Small intestine (tissue), 7 donors: ENCODE results near the gene PECR. TPM values are rescaled to one million over a fixed set of nuclear protein-coding genes. Genes with fewer than 3 reads are reported as not detected.

Source experiments
- DNase-seq, 2 donors: peaks; one replicate each; pipeline versions ENCODE4 v3.0.0 to v3.0.0-alpha.2; 2013
- FAIRE-seq: peaks from 2 replicates; lab custom pipeline; 2012; peaks lifted over from hg19 to GRCh38; lab: Jason Lieb, UNC
- H3K27ac ChIP-seq, 3 donors: one replicate each; pipeline ENCODE4 v1.5.1; 2013; ENCODE audit warnings: low read length in 2 of 3, mild to moderate bottlenecking in 2 of 3, control low read depth in 1 of 3, inconsistent platforms in 1 of 3, low read depth in 1 of 3, moderate library complexity in 1 of 3
- H3K27me3 ChIP-seq, 3 donors: one replicate each; pipeline ENCODE4 v1.6.1; 2013; ENCODE audit warnings: low read length in 3 of 3, inconsistent platforms in 1 of 3; ENCODE audit not compliant: control insufficient read depth in 3 of 3, insufficient read depth in 3 of 3
- H3K36me3 ChIP-seq, 3 donors: one replicate each; pipeline ENCODE4 v1.6.1; 2013; ENCODE audit warnings: low read length in 3 of 3, inconsistent platforms in 1 of 3, low read depth in 1 of 3, mild to moderate bottlenecking in 1 of 3, moderate library complexity in 1 of 3; ENCODE audit not compliant: control insufficient read depth in 3 of 3, insufficient read depth in 2 of 3
- H3K4me1 ChIP-seq, 3 donors: one replicate each; pipeline ENCODE4 v1.6.1; 2013; ENCODE audit warnings: low read length in 2 of 3, inconsistent platforms in 1 of 3, low read depth in 1 of 3, mild to moderate bottlenecking in 1 of 3, moderate library complexity in 1 of 3; ENCODE audit not compliant: control insufficient read depth in 3 of 3, insufficient read depth in 2 of 3
- H3K4me3 ChIP-seq, 3 donors: one replicate each; pipeline ENCODE4 v1.5.1; 2013; ENCODE audit warnings: low read length in 3 of 3, control low read depth in 1 of 3, inconsistent platforms in 1 of 3, low read depth in 1 of 3, mild to moderate bottlenecking in 1 of 3, moderate library complexity in 1 of 3
- H3K9me3 ChIP-seq, 2 donors: one replicate each; pipeline ENCODE4 v1.6.1; 2013; ENCODE audit warnings: low read depth in 1 of 2, low read length in 1 of 2; ENCODE audit not compliant: control insufficient read depth in 2 of 2, insufficient read depth in 1 of 2
- WGBS, 3 donors: extraction: QIAGEN DNeasy Blood & Tissue Kit; methylation state at CpG; one replicate each; pipeline ENCODE4 v1.1.7; 2013; 5-methylcytosine and 5-hydroxymethylcytosine counted together
- polyA plus RNA-seq, 4 donors: library from polyadenylated mRNA; stranded (reverse) in 3 of 4; unstranded in 1 of 4; fragments of 200-250 nt in 3 of 4; fragments of 120-200 nt in 1 of 4; gene quantifications; one replicate each; pipeline versions ENCODE4 v1.2.1 to v1.2.3, GENCODE V29; 2013
- donor health status: healthy with polysubstance abuse.
- donor health status: control.
- donor health status: control.
- donor health status: Bipolar disorder and iron deficiency.
- donor health status: healthy.

PECR gene
- polyA plus RNA-seq, 4 donors = 22.3 to 68.8 (median 41.1) TPM

- Histone ChIP-seq H3K4me1 (peaks cover 4 to 53% (median 5%) of the 10 kb centered on the region in 3 donors), H3K4me3 (no peak overlapping the region), H3K27ac (peak overlapping the region in 1 of 3 donors; percentile 62), H3K27me3 (no peaks in the 10 kb centered on the region), H3K36me3 (peaks cover 0 to 6% (median 1%) of the 10 kb centered on the region in 3 donors), H3K9me3 (no peaks in the 10 kb centered on the region)
- DNase-seq (no peak), FAIRE-seq (no peak)
- WGBS, 3 donors = 19 to 65% (median 44%) methylated on average over 1 of the region's 1 CpG
These were observed 6.8 kb downstream of the PECR start for GRCh38 chr2:216074794-216075193.

GRCh38 chr2:216074380-216074779 lies 7.2 kb downstream of the PECR start:
- FAIRE-seq (no peak), DNase-seq (peak in 1 of 2 donors; percentile 35)
- peaks cover 0 to 6% (median 1%) of the 10 kb centered on the region in 3 donors for H3K36me3 ChIP-seq
- H3K27me3 ChIP-seq = no peaks in the 10 kb centered on the region
- WGBS, 3 donors = 30 to 43% (median 43%) methylated on average over 1 of the region's 1 CpG
- peak overlapping the region in 1 of 3 donors; percentile 62 for H3K27ac ChIP-seq
- H3K9me3 ChIP-seq = no peaks in the 10 kb centered on the region
- H3K4me3 ChIP-seq = no peak overlapping the region
- H3K4me1 ChIP-seq = peaks cover 4 to 53% (median 5%) of the 10 kb centered on the region in 3 donors

- Histone ChIP-seq H3K4me1 (peaks cover 4 to 53% (median 5%) of the 10 kb centered on the region in 3 donors), H3K27me3 (no peaks in the 10 kb centered on the region), H3K36me3 (peaks cover 0 to 6% (median 3%) of the 10 kb centered on the region in 3 donors), H3K9me3 (no peaks in the 10 kb centered on the region), H3K4me3 (no peak overlapping the region), H3K27ac (peak overlapping the region in 1 of 3 donors; percentile 62)
- DNase-seq (no peak), FAIRE-seq (no peak)
These were observed 7.8 kb downstream of the PECR start for GRCh38 chr2:216073773-216074172.

- Histone ChIP-seq H3K4me3 (no peak overlapping the region), H3K27me3 (no peaks in the 10 kb centered on the region), H3K27ac (no peak overlapping the region), H3K36me3 (peaks cover 0 to 3% (median 3%) of the 10 kb centered on the region in 3 donors), H3K9me3 (no peaks in the 10 kb centered on the region), H3K4me1 (peaks cover 0 to 48% (median 4%) of the 10 kb centered on the region in 3 donors)
- FAIRE-seq (no peak), DNase-seq (no peak)
These were observed 9.1 kb downstream of the PECR start for GRCh38 chr2:216072473-216072872.

GRCh38 chr2:216071111-216071851 lies 10.3 kb downstream of the PECR start:
- FAIRE-seq = no peak
- Histone ChIP-seq H3K4me3 (no peak overlapping the region), H3K36me3 (peaks cover 0 to 3% (median 3%) of the 10 kb centered on the region in 3 donors), H3K27me3 (no peaks in the 10 kb centered on the region), H3K4me1 (peaks cover 0 to 39% (median 2%) of the 10 kb centered on the region in 3 donors), H3K9me3 (no peaks in the 10 kb centered on the region), H3K27ac (no peak overlapping the region)
- WGBS, 3 donors = 37 to 72% (median 61%) methylated on average over 12 of the region's 12 CpGs
- no peak for DNase-seq

GRCh38 chr2:216070195-216070594 lies 11.4 kb downstream of the PECR start:
- Histone ChIP-seq H3K4me1 (peaks cover 0 to 34% (median 2%) of the 10 kb centered on the region in 3 donors), H3K4me3 (no peak overlapping the region), H3K27ac (peak overlapping the region in 1 of 3 donors; percentile 27), H3K36me3 (peaks cover 2 to 9% (median 7%) of the 10 kb centered on the region in 3 donors), H3K27me3 (no peaks in the 10 kb centered on the region), H3K9me3 (no peaks in the 10 kb centered on the region)
- DNase-seq (no peak), FAIRE-seq (no peak)
- 82 to 86% (median 86%) methylated on average over 6 of the region's 6 CpGs for WGBS, 3 donors

- DNase-seq = no peak
- Histone ChIP-seq H3K27ac (no peak overlapping the region), H3K4me1 (peaks cover 0 to 28% (median 0%) of the 10 kb centered on the region in 3 donors), H3K4me3 (no peak overlapping the region), H3K36me3 (peaks cover 2 to 12% (median 7%) of the 10 kb centered on the region in 3 donors), H3K27me3 (no peaks in the 10 kb centered on the region), H3K9me3 (no peaks in the 10 kb centered on the region)
- no peak for FAIRE-seq
- WGBS, 3 donors = 82 to 91% (median 90%) methylated on average over 2 of the region's 2 CpGs
These were observed 12.6 kb downstream of the PECR start for GRCh38 chr2:216069028-216069427.

GRCh38 chr2:216066230-216066629 lies 15.4 kb downstream of the PECR start:
- no peak for DNase-seq
- FAIRE-seq = no peak
- Histone ChIP-seq H3K9me3 (no peaks in the 10 kb centered on the region), H3K27me3 (no peaks in the 10 kb centered on the region), H3K36me3 (peaks cover 2 to 13% (median 11%) of the 10 kb centered on the region in 3 donors), H3K27ac (no peak overlapping the region), H3K4me3 (no peak overlapping the region), H3K4me1 (peaks cover 0 to 10% (median 0%) of the 10 kb centered on the region in 3 donors)
- 90 to 92% (median 92%) methylated on average over 5 of the region's 5 CpGs for whole genome bisulfite sequencing, 3 donors
